Keratinocyte (primary cell): ENCODE measurements around the gene FCN3. TPM values are rescaled to one million over a fixed set of nuclear protein-coding genes. Genes with fewer than 3 reads are reported as not detected.

Experiments used
- DNase-seq: peaks from one replicate; pipeline ENCODE4 v3.0.0-alpha.2; 2011; ENCODE audit warnings: low read depth, missing footprints, low spot score
- FAIRE-seq: peaks from 2 replicates; lab custom pipeline; 2011; peaks lifted over from hg19 to GRCh38; lab: Jason Lieb, UNC
- H2AFZ ChIP-seq: 2 replicates; pipeline ENCODE4 v1.6.0; 2012; ENCODE audit warnings: low read length, control low read depth, inconsistent platforms; ENCODE audit not compliant: control insufficient read depth
- H3K27ac ChIP-seq: 2 replicates; pipeline ENCODE4 v1.5.1; 2011; ENCODE audit warnings: low read length; ENCODE audit not compliant: control insufficient read depth, insufficient read depth
- H3K27me3 ChIP-seq: 3 replicates; pipeline ENCODE4 v1.6.0; 2011; ENCODE audit warnings: low read length; ENCODE audit not compliant: control insufficient read depth, insufficient read depth; ENCODE audit errors: extremely low read depth
- H3K36me3 ChIP-seq, 2 experiments: 2 replicates in 1 of 2; 3 replicates in 1 of 2; pipeline ENCODE4 v1.5.1; 2011; ENCODE audit warnings: low read length in 2 of 2, mild to moderate bottlenecking in 1 of 2; ENCODE audit not compliant: control insufficient read depth in 2 of 2, insufficient read depth in 2 of 2; ENCODE audit errors: extremely low read depth in 1 of 2
- H3K4me1 ChIP-seq: 3 replicates; pipeline ENCODE4 v1.5.1; 2011; ENCODE audit warnings: low read length; ENCODE audit not compliant: control insufficient read depth, insufficient read depth; ENCODE audit errors: extremely low read depth
- H3K4me2 ChIP-seq: 3 replicates; pipeline ENCODE4 v1.6.0; 2011; ENCODE audit warnings: low read depth, low read length; ENCODE audit not compliant: control insufficient read depth, insufficient read depth; ENCODE audit errors: extremely low read depth
- H3K4me3 ChIP-seq, 3 experiments: fragments of 200-600 bp in 1 of 3; sonication (generic) in 1 of 3; 2 replicates in 2 of 3; 3 replicates in 1 of 3; pipeline ENCODE4 v1.5.1; 2011 to 2016; ENCODE audit warnings: low read length in 3 of 3, mild to moderate bottlenecking in 3 of 3, control low read depth in 2 of 3, inconsistent platforms in 1 of 3, low read depth in 1 of 3, mixed read lengths in 1 of 3, mixed run types in 1 of 3, moderate library complexity in 1 of 3; ENCODE audit not compliant: control insufficient read depth in 2 of 3, insufficient read depth in 2 of 3; ENCODE audit errors: extremely low read depth in 1 of 3
- H3K79me2 ChIP-seq: 2 replicates; pipeline ENCODE4 v1.6.0; 2012; ENCODE audit warnings: low read length; ENCODE audit not compliant: control insufficient read depth, insufficient read depth
- H3K9ac ChIP-seq: 3 replicates; pipeline ENCODE4 v1.6.0; 2011; ENCODE audit warnings: low read length; ENCODE audit not compliant: control insufficient read depth, insufficient read depth; ENCODE audit errors: extremely low read depth
- H3K9me1 ChIP-seq: 3 replicates; pipeline ENCODE4 v1.6.0; 2011; ENCODE audit warnings: low read length; ENCODE audit not compliant: control insufficient read depth, insufficient read depth; ENCODE audit errors: extremely low read depth
- H3K9me3 ChIP-seq: 2 replicates; pipeline ENCODE4 v1.5.1; 2012; ENCODE audit warnings: low read depth, low read length; ENCODE audit not compliant: control insufficient read depth
- H4K20me1 ChIP-seq: 3 replicates; pipeline ENCODE4 v1.6.0; 2011; ENCODE audit warnings: low read length; ENCODE audit not compliant: control insufficient read depth, insufficient read depth; ENCODE audit errors: extremely low read depth
- CTCF ChIP-seq, 3 experiments: IDR thresholded peaks in 1 of 3; conservative IDR thresholded peaks in 1 of 3; optimal IDR thresholded peaks in 1 of 3; 2 replicates in 2 of 3; 3 replicates in 1 of 3; pipeline versions ENCODE3 to v1.5.1; 2011; ENCODE audit warnings: low read length in 3 of 3, mild to moderate bottlenecking in 3 of 3, moderate library complexity in 2 of 3, control low read depth in 1 of 3, inconsistent platforms in 1 of 3; ENCODE audit not compliant: insufficient read depth in 2 of 3; ENCODE audit errors: extremely low read depth in 1 of 3
- EZH2 ChIP-seq: IDR thresholded peaks from one replicate; pipeline ENCODE4 v1.6.1; 2012; ENCODE audit warnings: inconsistent platforms, mild to moderate bottlenecking, low read length, moderate library complexity
- dilution Hi-C: fragments of 300-500 bp; cut with MboI; formaldehyde crosslinking; loops from one replicate; pipeline ENCODE4 v1.7.0; 2020; ENCODE audit warnings: low sequenced_read_pairs; ENCODE audit not compliant: extremely low pct_ligation_motif_present
- polyA plus RNA-seq, 5 experiments: library from polyadenylated mRNA; depleted of rRNA in 3 of 5; stranded (reverse) in 3 of 5; stranded (forward) in 1 of 5; unstranded in 1 of 5; fragments of >200 nt; gene quantifications; 1 replicate in 1 of 5; 2 replicates in 3 of 5; 3 replicates in 1 of 5; pipeline versions ENCODE4 v1.2.1 to v1.2.3, GENCODE V29; 2011 to 2012; ENCODE audit warnings: missing spikeins in 2 of 5, low read depth in 1 of 5, low replicate concordance in 1 of 5

Gene FCN3
- polyA plus RNA-seq, 1 donor (not counting 4 experiments of a cell fraction or from before 2014, with no cell fraction given) = not detected

GRCh38 chr1:27363766-27364695 is 10.6 kb downstream of the FCN3 start:
- Histone ChIP-seq H3K36me3 (peaks cover 16 to 22% of the 10 kb centered on the region in 2 experiments), H3K27ac (no peak overlapping the region), H2AFZ (no peak overlapping the region), H3K4me3 (no peak overlapping the region), H3K4me2 (no peak overlapping the region), H3K9me3 (no peaks in the 10 kb centered on the region), H3K79me2 (peaks cover 12% of the 10 kb centered on the region), H4K20me1 (no peaks in the 10 kb centered on the region), H3K4me1 (peaks cover 23% of the 10 kb centered on the region), H3K27me3 (no peaks in the 10 kb centered on the region), H3K9ac (no peak overlapping the region), H3K9me1 (no peaks in the 10 kb centered on the region)
- dilution Hi-C loops = no loop called here
- no peak for DNase-seq
- no peak for FAIRE-seq
- no peak for TF ChIP-seq CTCF (optimal IDR thresholded peaks at IDR 0.05 in 1 of 3, IDR thresholded peaks at IDR 0.05 in 1 of 3, conservative IDR thresholded peaks at IDR 0.05 in 1 of 3; ENCODE audit: extremely low read depth in 1 of 3, insufficient read depth in 2 of 3, low read length in 3 of 3)
- no peak for TF ChIP-seq EZH2

- H3K4me1 ChIP-seq = peaks cover 13% of the 10 kb centered on the region
- H4K20me1 ChIP-seq = peaks cover 3% of the 10 kb centered on the region
- H3K27ac ChIP-seq = no peak overlapping the region
- H3K4me3 ChIP-seq = no peak overlapping the region
- no peaks in the 10 kb centered on the region for H3K9me1 ChIP-seq
- H3K4me2 ChIP-seq = no peak overlapping the region
- TF ChIP-seq EZH2 (no peak), CTCF (optimal IDR thresholded peaks at IDR 0.05 in 1 of 3, IDR thresholded peaks at IDR 0.05 in 1 of 3, conservative IDR thresholded peaks at IDR 0.05 in 1 of 3; ENCODE audit: extremely low read depth in 1 of 3, insufficient read depth in 2 of 3, low read length in 3 of 3) (no peak)
- no peaks in the 10 kb centered on the region for H3K9me3 ChIP-seq
- H3K27me3 ChIP-seq = no peaks in the 10 kb centered on the region
- FAIRE-seq = no peak
- DNase-seq = no peak
- no peak overlapping the region for H3K9ac ChIP-seq
- peaks cover 22 to 33% of the 10 kb centered on the region in 2 experiments for H3K36me3 ChIP-seq
- no peak overlapping the region for H2AFZ ChIP-seq
- dilution Hi-C loops = no loop called here
- H3K79me2 ChIP-seq = peaks cover 12% of the 10 kb centered on the region
Observed at GRCh38 chr1:27361553-27361952, 13.1 kb downstream of the FCN3 start.
